CD4-positive, alpha-beta T cell (primary cell): Measurements from ENCODE around the gene HK1. TPM values are rescaled to one million over a fixed set of nuclear protein-coding genes. Genes with fewer than 3 reads are reported as not detected.

Experiments
- ATAC-seq: fragments of 200-7000 bp; cut with Tn5 transposase; one replicate; pipeline ENCODE4 v1.10.0; 2022; ENCODE audit warnings: mild to moderate bottlenecking; ENCODE audit not compliant: poor library complexity
- CTCF ChIA-PET: fragments of 350-600 bp; sonication (Branson Sonifier 250); formaldehyde crosslinking; loops from one replicate; lab custom pipeline; 2021; ENCODE audit warnings: antibody characterized with exemption, inconsistent platforms; lab: Charles Lee
- POLR2A ChIA-PET: fragments of 350-600 bp; sonication (Branson Sonifier 250); formaldehyde crosslinking; loops from one replicate; lab custom pipeline; 2021; ENCODE audit warnings: antibody characterized with exemption, inconsistent platforms; lab: Charles Lee
- DNase-seq, 14 experiments: peaks; one replicate each; pipeline ENCODE4 v3.0.0-alpha.2; 2013 to 2020; ENCODE audit warnings: mixed read lengths in 2 of 14
- H3K27ac ChIP-seq, 2 donors: one replicate each; pipeline versions ENCODE4 v1.5.1 to v1.7.0; 2013; ENCODE audit warnings: low read length in 2 of 2, low read depth in 1 of 2, mild to moderate bottlenecking in 1 of 2
- H3K27me3 ChIP-seq, 2 experiments: 1 replicate in 1 of 2; 2 replicates in 1 of 2; pipeline versions ENCODE4 v1.6.1 to v1.7.0; 2013; ENCODE audit warnings: low read length in 2 of 2, control low read depth in 1 of 2, mild to moderate bottlenecking in 1 of 2, moderate library complexity in 1 of 2; ENCODE audit not compliant: insufficient read depth in 2 of 2, control insufficient read depth in 1 of 2
- H3K36me3 ChIP-seq: one replicate; pipeline ENCODE4 v1.6.1; 2013; ENCODE audit warnings: low read length, control low read depth; ENCODE audit not compliant: insufficient read depth
- H3K4me1 ChIP-seq: one replicate; pipeline ENCODE4 v1.6.1; 2013; ENCODE audit warnings: low read length, control low read depth; ENCODE audit not compliant: insufficient read depth
- H3K4me3 ChIP-seq: one replicate; pipeline ENCODE4 v1.5.1; 2013; ENCODE audit warnings: mild to moderate bottlenecking, low read length, moderate library complexity
- H3K9me3 ChIP-seq, 2 experiments: 1 replicate in 1 of 2; 2 replicates in 1 of 2; pipeline versions ENCODE4 v1.6.1 to v1.7.0; 2013; ENCODE audit warnings: low read length in 2 of 2, mild to moderate bottlenecking in 2 of 2, control low read depth in 1 of 2, moderate library complexity in 1 of 2; ENCODE audit not compliant: control insufficient read depth in 1 of 2, insufficient read depth in 1 of 2
- H3K27ac Mint-ChIP-seq: one replicate; pipeline ENCODE4 v1.8.0; 2020; ENCODE audit warnings: mixed read lengths
- H3K27me3 Mint-ChIP-seq: one replicate; pipeline ENCODE4 v1.8.0; 2021; ENCODE audit warnings: mixed read lengths
- H3K36me3 Mint-ChIP-seq: one replicate; pipeline ENCODE4 v1.8.0; 2021; ENCODE audit warnings: low read depth, mixed read lengths
- H3K4me1 Mint-ChIP-seq: one replicate; pipeline ENCODE4 v1.8.0; 2021; ENCODE audit warnings: low read depth, mixed read lengths
- H3K4me3 Mint-ChIP-seq: one replicate; pipeline ENCODE4 v1.8.0; 2020; ENCODE audit warnings: mild to moderate bottlenecking, mixed read lengths
- H3K9me3 Mint-ChIP-seq: one replicate; pipeline ENCODE4 v1.8.0; 2020; ENCODE audit warnings: mixed read lengths
- intact Hi-C, 2 experiments: fragments of 100-400 bp; cut with DNase I in 1 of 2; cut with micrococcal nuclease in 1 of 2; formaldehyde crosslinking; loops; one replicate each; pipeline versions ENCODE4 v1.15.1 to v1.9.0; 2023 to 2025; cut with DNase I, micrococcal nuclease
- total RNA-seq, 174 experiments: library from RNA in 2 of 174; stranded (reverse) in 2 of 174; gene quantifications; one replicate each; pipeline ENCODE4 v1.2.3 and lab custom pipeline; 2021 to 2026
- TF ChIP-seq, protein P1 (sequence below): fragments of 200-600 bp; IDR thresholded peaks from one replicate; pipeline ENCODE4 v1.8.0; 2022; ENCODE audit warnings: antibody characterized with exemption, mild to moderate bottlenecking

Gene HK1
- total RNA-seq, 2 experiments from 2014 or later, result 45.6 to 48.1 TPM

DNA sequence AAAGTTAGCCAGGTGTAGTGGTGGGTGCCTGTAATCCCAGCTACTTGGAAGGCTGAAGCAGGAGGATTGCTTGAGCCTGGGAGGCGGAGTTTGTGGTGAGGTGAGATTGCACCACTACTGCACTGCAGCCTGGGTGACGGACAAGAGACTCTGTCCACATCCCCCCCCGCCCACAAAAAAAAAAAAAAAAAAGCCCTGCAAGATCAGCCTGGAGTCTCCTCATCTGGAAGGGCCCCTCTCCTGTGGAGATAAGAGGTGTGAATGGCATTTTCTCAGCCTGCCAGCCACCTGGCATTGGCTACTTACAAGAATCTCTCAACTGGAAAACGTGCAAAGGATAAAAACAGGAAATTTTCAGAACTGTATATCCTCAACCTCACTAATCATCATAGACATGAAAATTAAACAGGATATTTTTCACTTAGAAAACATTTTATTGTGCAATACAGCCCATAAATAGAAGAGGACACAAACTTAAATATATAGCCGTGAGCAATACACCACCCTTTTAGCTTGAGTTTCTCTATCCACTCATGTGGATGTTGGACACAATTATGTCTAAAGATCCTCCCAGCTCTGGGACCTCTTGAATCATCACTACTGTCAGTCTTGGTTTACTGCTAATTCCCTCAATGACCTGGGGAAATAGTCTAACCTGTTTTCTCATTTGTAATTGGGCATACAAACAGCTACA is 161.7 kb downstream of the HK1 start:
- Histone ChIP-seq H3K36me3 (no peaks in the 10 kb centered on the region), H3K4me3 (no peak overlapping the region), H3K27me3 (no peaks in the 10 kb centered on the region), H3K27ac (no peak overlapping the region), H3K4me1 (no peaks in the 10 kb centered on the region), H3K9me3 (peaks cover 0 to 3% of the 10 kb centered on the region in 2 experiments)
- peaks cover 24% of the 10 kb centered on the region for H3K27me3 Mint-ChIP-seq
- POLR2A ChIA-PET, result interaction anchor here (0.6 kb wide), 1 partner anchor 704 kb away, joined by 3 read pairs; no protein-coding TSS in a partner anchor
- no peaks in the 10 kb centered on the region for H3K9me3 Mint-ChIP-seq
- no peaks in the 10 kb centered on the region for H3K36me3 Mint-ChIP-seq
- TF ChIP-seq, protein P1, sequence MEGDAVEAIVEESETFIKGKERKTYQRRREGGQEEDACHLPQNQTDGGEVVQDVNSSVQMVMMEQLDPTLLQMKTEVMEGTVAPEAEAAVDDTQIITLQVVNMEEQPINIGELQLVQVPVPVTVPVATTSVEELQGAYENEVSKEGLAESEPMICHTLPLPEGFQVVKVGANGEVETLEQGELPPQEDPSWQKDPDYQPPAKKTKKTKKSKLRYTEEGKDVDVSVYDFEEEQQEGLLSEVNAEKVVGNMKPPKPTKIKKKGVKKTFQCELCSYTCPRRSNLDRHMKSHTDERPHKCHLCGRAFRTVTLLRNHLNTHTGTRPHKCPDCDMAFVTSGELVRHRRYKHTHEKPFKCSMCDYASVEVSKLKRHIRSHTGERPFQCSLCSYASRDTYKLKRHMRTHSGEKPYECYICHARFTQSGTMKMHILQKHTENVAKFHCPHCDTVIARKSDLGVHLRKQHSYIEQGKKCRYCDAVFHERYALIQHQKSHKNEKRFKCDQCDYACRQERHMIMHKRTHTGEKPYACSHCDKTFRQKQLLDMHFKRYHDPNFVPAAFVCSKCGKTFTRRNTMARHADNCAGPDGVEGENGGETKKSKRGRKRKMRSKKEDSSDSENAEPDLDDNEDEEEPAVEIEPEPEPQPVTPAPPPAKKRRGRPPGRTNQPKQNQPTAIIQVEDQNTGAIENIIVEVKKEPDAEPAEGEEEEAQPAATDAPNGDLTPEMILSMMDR, result no peak
- CTCF ChIA-PET, result interaction anchor here (1.0 kb wide), 1 partner anchor 13 kb away, joined by 3 read pairs; no protein-coding TSS in a partner anchor
- DNase-seq (no peak), ATAC-seq (no peak)
- no peak overlapping the region for H3K27ac Mint-ChIP-seq
- H3K4me1 Mint-ChIP-seq, result no peaks in the 10 kb centered on the region
- no peak overlapping the region for H3K4me3 Mint-ChIP-seq
- intact Hi-C loops, result no loop called here

DNA sequence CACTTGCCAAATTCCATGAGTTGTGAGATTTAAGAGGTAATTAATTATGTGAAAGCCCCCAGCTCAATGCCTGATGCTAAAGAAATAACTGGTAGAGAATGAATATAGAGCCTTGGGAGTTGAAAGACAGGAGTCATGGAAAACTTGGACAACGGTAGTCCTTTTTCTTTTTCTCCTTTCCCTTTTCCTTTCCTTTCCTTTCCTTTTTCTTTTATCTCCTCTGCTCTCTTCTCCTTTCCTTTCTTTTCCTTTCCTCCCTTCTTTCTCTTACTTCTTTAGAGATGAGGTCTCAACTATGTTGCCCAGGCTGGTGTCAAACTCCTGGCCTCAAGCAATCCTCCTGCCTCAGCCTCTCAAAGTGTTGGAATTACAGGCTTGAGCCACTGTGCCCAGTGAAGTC is 165.1 kb downstream of the HK1 start:
- Mint-ChIP-seq H3K9me3 (no peaks in the 10 kb centered on the region), H3K27me3 (peaks cover 11% of the 10 kb centered on the region), H3K27ac (no peak overlapping the region), H3K4me3 (no peak overlapping the region), H3K36me3 (no peaks in the 10 kb centered on the region), H3K4me1 (no peaks in the 10 kb centered on the region)
- intact Hi-C loops, result no loop called here
- Histone ChIP-seq H3K9me3 (no peaks in the 10 kb centered on the region), H3K36me3 (no peaks in the 10 kb centered on the region), H3K4me1 (no peaks in the 10 kb centered on the region), H3K27ac (no peak overlapping the region), H3K27me3 (no peaks in the 10 kb centered on the region), H3K4me3 (no peak overlapping the region)
- POLR2A ChIA-PET, result no interaction called here
- ATAC-seq (no peak), DNase-seq (no peak)
- TF ChIP-seq, protein P1, result no peak
- CTCF ChIA-PET, result no interaction called here

DNA sequence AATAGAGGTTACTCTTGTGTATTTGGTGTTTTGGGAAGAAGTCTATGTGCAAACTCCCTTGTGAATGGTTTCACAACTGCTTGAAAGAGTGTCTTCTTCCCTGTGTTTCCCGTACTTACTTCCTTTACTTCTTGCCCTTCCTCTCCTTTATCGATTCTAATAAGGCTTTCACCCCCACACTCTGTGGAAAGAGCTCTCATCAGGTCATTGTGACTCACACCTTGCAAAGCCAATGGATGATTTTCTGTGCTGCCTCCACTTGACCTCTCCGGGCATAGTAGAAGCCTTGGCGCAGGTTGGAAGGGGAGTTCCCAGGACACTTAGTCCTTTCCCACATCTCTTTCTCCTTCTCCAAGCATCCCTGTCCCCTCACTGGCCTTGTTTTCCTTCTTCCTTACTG is 166.7 kb downstream of the HK1 start:
- Mint-ChIP-seq H3K9me3 (no peaks in the 10 kb centered on the region), H3K4me1 (peaks cover 6% of the 10 kb centered on the region), H3K27ac (no peak overlapping the region), H3K36me3 (no peaks in the 10 kb centered on the region), H3K4me3 (no peak overlapping the region), H3K27me3 (peaks cover 7% of the 10 kb centered on the region)
- CTCF ChIA-PET, result no interaction called here
- intact Hi-C loops, result no loop called here
- Histone ChIP-seq H3K9me3 (no peaks in the 10 kb centered on the region), H3K36me3 (no peaks in the 10 kb centered on the region), H3K4me3 (no peak overlapping the region), H3K27ac (no peak overlapping the region), H3K4me1 (peaks cover 7% of the 10 kb centered on the region), H3K27me3 (no peaks in the 10 kb centered on the region)
- POLR2A ChIA-PET, result no interaction called here
- no peak for ATAC-seq
- DNase-seq, result no peak
- TF ChIP-seq, protein P1, result no peak
